ENCODE measurements around the gene NRXN3.
"Not testable (repeated sequence)": the region's sequence is repeated elsewhere in the genome, so short reads cannot be mapped to it uniquely, and the experiment has no call there.

The NRXN3 gene

GRCh38 chr14:78414172-78414571, 244.0 kb downstream of the NRXN3 start:
- TF ChIP-seq CTCF (IDR thresholded peaks at IDR 0.05; ENCODE audit: low read depth, low read length, missing control alignments): no peak
- no peak for DNase-seq (ENCODE audit: low read depth)
- H3K4me3 ChIP-seq (ENCODE audit: low read depth, low read length): no peak overlapping the region

- DNase-seq (ENCODE audit: low read depth): no peak
- no peak overlapping the region for H3K4me3 ChIP-seq (ENCODE audit: low read depth, low read length)
- no peak for TF ChIP-seq CTCF (IDR thresholded peaks at IDR 0.05; ENCODE audit: low read depth, low read length, missing control alignments)
These were observed 247.4 kb downstream of the NRXN3 start for GRCh38 chr14:78417532-78417931.

GRCh38 chr14:78424311-78424710, 254.1 kb downstream of the NRXN3 start:
- no peak overlapping the region for H3K4me3 ChIP-seq (ENCODE audit: low read depth, low read length)
- TF ChIP-seq CTCF (IDR thresholded peaks at IDR 0.05; ENCODE audit: low read depth, low read length, missing control alignments): no peak
- no peak for DNase-seq (ENCODE audit: low read depth)

GRCh38 chr14:78425330-78425729, 255.2 kb downstream of the NRXN3 start:
- no peak for TF ChIP-seq CTCF (IDR thresholded peaks at IDR 0.05; ENCODE audit: low read depth, low read length, missing control alignments)
- DNase-seq (ENCODE audit: low read depth): no peak
- no peak overlapping the region for H3K4me3 ChIP-seq (ENCODE audit: low read depth, low read length)

GRCh38 chr14:78425782-78426181, 255.6 kb downstream of the NRXN3 start:
- TF ChIP-seq CTCF (IDR thresholded peaks at IDR 0.05; ENCODE audit: low read depth, low read length, missing control alignments): no peak
- DNase-seq (ENCODE audit: low read depth): no peak
- H3K4me3 ChIP-seq (ENCODE audit: low read depth, low read length): no peak overlapping the region

- no peak for TF ChIP-seq CTCF (IDR thresholded peaks at IDR 0.05; ENCODE audit: low read depth, low read length, missing control alignments)
- no peak for DNase-seq (ENCODE audit: low read depth)
- no peak overlapping the region for H3K4me3 ChIP-seq (ENCODE audit: low read depth, low read length)
These were observed 261.9 kb downstream of the NRXN3 start for GRCh38 chr14:78432046-78432445.

GRCh38 chr14:78437448-78437847, 267.3 kb downstream of the NRXN3 start:
- not testable (repeated sequence) for H3K4me3 ChIP-seq (ENCODE audit: low read depth, low read length); DNase-seq (ENCODE audit: low read depth)
